AG10803 (cell line): ENCODE data around the gene TSPAN14.

ENCODE experiments used
- DNase-seq: peaks from one replicate; pipeline ENCODE4 v3.0.0; 2010; ENCODE audit warnings: low read depth
- H3K4me3 ChIP-seq: 2 replicates; pipeline ENCODE4 v1.5.1; 2011; ENCODE audit warnings: mild to moderate bottlenecking, low read length, control low read depth
- CTCF ChIP-seq: conservative IDR thresholded peaks from 2 replicates; pipeline ENCODE4 v1.5.1; 2011; ENCODE audit warnings: mild to moderate bottlenecking, low read length, control low read depth, inconsistent platforms

TSPAN14 gene

GRCh38 chr10:80519936-80520650 is 66.0 kb downstream of the TSPAN14 start:
- TF ChIP-seq CTCF, result no peak
- DNase-seq, result no peak
- H3K4me3 ChIP-seq, result no peak overlapping the region

- H3K4me3 ChIP-seq, result no peak overlapping the region
- DNase-seq, result no peak
- TF ChIP-seq CTCF, result no peak
Observed at GRCh38 chr10:80520661-80521470, 66.8 kb downstream of the TSPAN14 start.

- DNase-seq, result no peak
- no peak for TF ChIP-seq CTCF
- no peak overlapping the region for H3K4me3 ChIP-seq
Observed at GRCh38 chr10:80522756-80523363, 68.8 kb downstream of the TSPAN14 start.

- no peak for TF ChIP-seq CTCF
- no peak for DNase-seq
- no peak overlapping the region for H3K4me3 ChIP-seq
Observed at GRCh38 chr10:80523773-80524172, 69.7 kb downstream of the TSPAN14 start.

- no peak for DNase-seq
- no peak overlapping the region for H3K4me3 ChIP-seq
- no peak for TF ChIP-seq CTCF
Observed at GRCh38 chr10:80524190-80524909, 70.2 kb downstream of the TSPAN14 start.

GRCh38 chr10:80526218-80526617 is 72.1 kb downstream of the TSPAN14 start:
- no peak for TF ChIP-seq CTCF
- no peak for DNase-seq
- no peak overlapping the region for H3K4me3 ChIP-seq
